ENCODE data around the gene INSM1. TPM values are rescaled to one million over a fixed set of nuclear protein-coding genes. Genes with fewer than 3 reads are reported as not detected.

Gene INSM1
- total RNA-seq, 1 experiment from 2014 or later: not detected

DNA sequence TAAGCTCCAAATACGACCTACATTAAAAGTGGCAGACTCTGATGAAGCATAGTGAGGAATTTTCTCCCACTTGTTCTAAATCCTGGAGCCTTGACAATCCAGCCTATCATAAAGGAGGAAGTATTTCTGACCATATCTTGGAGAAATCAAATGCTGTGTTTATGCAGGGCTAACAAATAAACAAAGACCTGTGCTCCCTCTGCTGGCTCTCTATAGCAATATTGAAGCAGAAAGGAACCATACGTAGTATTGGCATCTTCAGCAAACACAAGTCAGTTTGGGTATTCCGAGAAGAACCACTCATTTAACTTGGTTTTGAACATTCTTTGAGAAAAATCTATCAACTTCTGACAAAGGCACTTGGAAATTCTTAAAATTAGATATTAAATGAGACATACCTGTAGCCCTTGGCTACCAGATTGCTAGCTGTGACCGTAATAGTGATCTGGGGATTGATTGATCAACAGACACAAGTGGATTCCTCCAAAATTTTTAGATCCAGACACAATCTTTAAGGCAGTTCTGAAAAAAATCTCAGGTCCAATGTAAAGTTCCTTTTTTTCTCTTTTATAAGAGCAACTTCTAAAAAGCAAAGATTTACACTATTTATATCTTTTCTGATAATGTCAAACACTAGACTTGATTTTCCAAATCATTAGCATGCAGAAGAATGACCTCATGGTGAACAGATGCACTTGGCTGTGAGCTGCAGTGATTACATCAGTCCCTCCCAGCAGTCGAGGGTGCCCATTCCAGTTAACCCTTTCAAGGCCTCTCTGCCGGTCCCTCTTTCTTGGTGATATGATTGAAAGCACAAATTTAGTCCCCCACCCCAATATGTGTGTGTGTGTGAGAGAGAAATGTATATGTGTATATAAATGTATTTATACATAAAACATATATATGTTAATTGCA lies 40.2 kb downstream of the INSM1 start:
- Mint-ChIP-seq H3K27me3 (ENCODE audit: insufficient read depth, unreplicated experiment) (no peaks in the 10 kb centered on the region), H3K4me3 (ENCODE audit: unreplicated experiment) (no peak overlapping the region), H3K27ac (ENCODE audit: unreplicated experiment) (no peak overlapping the region), H3K36me3 (ENCODE audit: insufficient read depth, unreplicated experiment) (peaks cover 4% of the 10 kb centered on the region), H3K9me3 (ENCODE audit: unreplicated experiment) (no peaks in the 10 kb centered on the region), H3K4me1 (ENCODE audit: low read depth, unreplicated experiment) (no peaks in the 10 kb centered on the region)
- no peaks in the 10 kb centered on the region for H3K27me3 ChIP-seq (replicated peaks; ENCODE audit: control insufficient read depth, insufficient read depth, low read length)
- TF ChIP-seq, protein P1, sequence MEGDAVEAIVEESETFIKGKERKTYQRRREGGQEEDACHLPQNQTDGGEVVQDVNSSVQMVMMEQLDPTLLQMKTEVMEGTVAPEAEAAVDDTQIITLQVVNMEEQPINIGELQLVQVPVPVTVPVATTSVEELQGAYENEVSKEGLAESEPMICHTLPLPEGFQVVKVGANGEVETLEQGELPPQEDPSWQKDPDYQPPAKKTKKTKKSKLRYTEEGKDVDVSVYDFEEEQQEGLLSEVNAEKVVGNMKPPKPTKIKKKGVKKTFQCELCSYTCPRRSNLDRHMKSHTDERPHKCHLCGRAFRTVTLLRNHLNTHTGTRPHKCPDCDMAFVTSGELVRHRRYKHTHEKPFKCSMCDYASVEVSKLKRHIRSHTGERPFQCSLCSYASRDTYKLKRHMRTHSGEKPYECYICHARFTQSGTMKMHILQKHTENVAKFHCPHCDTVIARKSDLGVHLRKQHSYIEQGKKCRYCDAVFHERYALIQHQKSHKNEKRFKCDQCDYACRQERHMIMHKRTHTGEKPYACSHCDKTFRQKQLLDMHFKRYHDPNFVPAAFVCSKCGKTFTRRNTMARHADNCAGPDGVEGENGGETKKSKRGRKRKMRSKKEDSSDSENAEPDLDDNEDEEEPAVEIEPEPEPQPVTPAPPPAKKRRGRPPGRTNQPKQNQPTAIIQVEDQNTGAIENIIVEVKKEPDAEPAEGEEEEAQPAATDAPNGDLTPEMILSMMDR (IDR thresholded peaks at IDR 0.05; ENCODE audit: insufficient read depth in 1 of 2, low read depth in 1 of 2, low read length in 1 of 2, severe bottlenecking in 1 of 2, unreplicated experiment in 1 of 2): peak in 1 of 2 experiments; percentile 37
- no peak for DNase-seq
- no peaks in the 10 kb centered on the region; the same call in 1 of the 2 replicates for H3K36me3 ChIP-seq (ENCODE audit: control insufficient read depth, insufficient read depth, low read length)
- no TSS peak for BruUV-seq (replicated peaks)
- no peaks in the 10 kb centered on the region for H3K9me3 ChIP-seq
- CTCF ChIA-PET: no interaction called here
- no peaks in the 10 kb centered on the region for H3K4me1 ChIP-seq
- no peak overlapping the region for H3K4me3 ChIP-seq (ENCODE audit: low read depth, low read length)
- POLR2A ChIA-PET: no interaction called here
- intact Hi-C loops (cut with micrococcal nuclease; ENCODE audit: unreplicated experiment): loop anchor here (5.0 kb wide), 1 partner anchor 46 kb away; no protein-coding TSS in a partner anchor

DNA sequence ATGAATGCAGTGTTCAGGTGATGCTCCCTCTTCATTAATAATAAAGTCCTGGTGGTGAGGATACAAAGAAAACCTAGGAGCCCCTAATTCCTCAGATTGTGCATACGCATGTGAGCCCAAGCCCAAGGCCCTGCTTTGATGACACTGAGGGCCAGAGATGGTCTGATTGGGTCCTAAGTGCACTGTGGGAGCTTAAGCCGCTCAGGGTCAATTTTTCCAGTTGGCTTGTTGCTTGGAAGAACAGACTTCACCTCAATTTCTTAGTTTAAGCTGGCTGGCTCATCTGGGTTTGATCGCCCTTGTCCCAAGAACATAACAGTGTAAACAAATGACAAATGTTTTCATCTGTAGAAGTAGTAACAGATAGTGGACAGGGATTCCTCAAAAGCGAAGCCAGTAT lies 41.4 kb downstream of the INSM1 start:
- H3K9me3 ChIP-seq: no peaks in the 10 kb centered on the region
- no peaks in the 10 kb centered on the region for H3K4me1 ChIP-seq
- H3K27me3 ChIP-seq (replicated peaks; ENCODE audit: control insufficient read depth, insufficient read depth, low read length): no peaks in the 10 kb centered on the region
- no peaks in the 10 kb centered on the region; the same call in 1 of the 2 replicates for H3K36me3 ChIP-seq (ENCODE audit: control insufficient read depth, insufficient read depth, low read length)
- no peaks in the 10 kb centered on the region for H3K4me1 Mint-ChIP-seq (ENCODE audit: low read depth, unreplicated experiment)
- no peak overlapping the region for H3K4me3 ChIP-seq (ENCODE audit: low read depth, low read length)
- DNase-seq: no peak
- no peaks in the 10 kb centered on the region for H3K27me3 Mint-ChIP-seq (ENCODE audit: insufficient read depth, unreplicated experiment)
- intact Hi-C loops (cut with micrococcal nuclease; ENCODE audit: unreplicated experiment): loop anchor here (5.0 kb wide), 1 partner anchor 47 kb away; no protein-coding TSS in a partner anchor
- H3K4me3 Mint-ChIP-seq (ENCODE audit: unreplicated experiment): no peak overlapping the region
- ChIA-PET CTCF (no interaction called here), POLR2A (no interaction called here)
- H3K9me3 Mint-ChIP-seq (ENCODE audit: unreplicated experiment): no peaks in the 10 kb centered on the region
- no TSS peak for BruUV-seq (replicated peaks)
- TF ChIP-seq, protein P1 (IDR thresholded peaks at IDR 0.05; ENCODE audit: insufficient read depth in 1 of 2, low read depth in 1 of 2, low read length in 1 of 2, severe bottlenecking in 1 of 2, unreplicated experiment in 1 of 2): no peak
- no peak overlapping the region for H3K27ac Mint-ChIP-seq (ENCODE audit: unreplicated experiment)
- H3K36me3 Mint-ChIP-seq (ENCODE audit: insufficient read depth, unreplicated experiment): peaks cover 4% of the 10 kb centered on the region

DNA sequence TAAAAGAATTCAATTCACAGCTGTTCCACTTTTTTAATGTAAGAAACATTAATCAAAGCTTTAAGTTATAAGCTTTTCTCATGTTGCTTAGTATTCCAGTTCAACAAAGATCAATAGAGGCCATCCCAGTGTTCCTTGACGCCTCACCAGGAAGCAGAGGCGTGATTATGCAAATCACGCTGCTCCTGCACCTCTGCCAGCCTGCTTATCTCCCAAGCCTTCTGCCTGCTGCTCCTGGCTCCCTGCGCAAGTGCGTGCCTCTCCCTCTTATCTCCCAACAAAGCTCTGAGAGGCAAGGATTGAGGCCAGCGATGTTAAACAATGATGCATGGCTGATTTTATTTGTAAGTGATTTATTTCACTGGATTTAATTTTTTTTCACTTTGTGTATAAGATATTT lies 42.8 kb downstream of the INSM1 start:
- Mint-ChIP-seq H3K36me3 (ENCODE audit: insufficient read depth, unreplicated experiment) (peaks cover 4% of the 10 kb centered on the region), H3K4me3 (ENCODE audit: unreplicated experiment) (no peak overlapping the region), H3K9me3 (ENCODE audit: unreplicated experiment) (no peaks in the 10 kb centered on the region), H3K27me3 (ENCODE audit: insufficient read depth, unreplicated experiment) (no peaks in the 10 kb centered on the region), H3K27ac (ENCODE audit: unreplicated experiment) (no peak overlapping the region), H3K4me1 (ENCODE audit: low read depth, unreplicated experiment) (no peaks in the 10 kb centered on the region)
- TF ChIP-seq, protein P1 (IDR thresholded peaks at IDR 0.05; ENCODE audit: insufficient read depth in 1 of 2, low read depth in 1 of 2, low read length in 1 of 2, severe bottlenecking in 1 of 2, unreplicated experiment in 1 of 2): no peak
- BruUV-seq (replicated peaks): no TSS peak
- ChIA-PET POLR2A (no interaction called here), CTCF (no interaction called here)
- Histone ChIP-seq H3K9me3 (no peaks in the 10 kb centered on the region), H3K36me3 (ENCODE audit: control insufficient read depth, insufficient read depth, low read length) (no peaks in the 10 kb centered on the region; the same call in 1 of the 2 replicates), H3K4me3 (ENCODE audit: low read depth, low read length) (no peak overlapping the region), H3K4me1 (no peaks in the 10 kb centered on the region), H3K27me3 (replicated peaks; ENCODE audit: control insufficient read depth, insufficient read depth, low read length) (no peaks in the 10 kb centered on the region)
- DNase-seq: no peak
- intact Hi-C loops (cut with micrococcal nuclease; ENCODE audit: unreplicated experiment): no loop called here

All from Caco-2 (cell line).